GM19025 (cell line): ENCODE measurements around the gene CREB5.

ENCODE experiments used
- ATAC-seq: cut with Tn5 transposase; IDR thresholded peaks from one replicate; pipeline ENCODE4 v1.9.1; 2021; ENCODE audit warnings: mild to moderate bottlenecking, low read depth, moderate library complexity; ENCODE audit not compliant: unreplicated experiment

Gene CREB5

GRCh38 chr7:28697913-28698563 is 285.7 kb downstream of the CREB5 start:
- ATAC-seq, result no peak

GRCh38 chr7:28698840-28699239 is 286.5 kb downstream of the CREB5 start:
- ATAC-seq, result no peak

GRCh38 chr7:28700096-28700495 is 287.8 kb downstream of the CREB5 start:
- no peak for ATAC-seq

- ATAC-seq, result no peak
Observed at GRCh38 chr7:28700790-28701203, 288.5 kb downstream of the CREB5 start.

- no peak for ATAC-seq
Observed at GRCh38 chr7:28701731-28702130, 289.4 kb downstream of the CREB5 start.

GRCh38 chr7:28702171-28702570 is 289.9 kb downstream of the CREB5 start:
- no peak for ATAC-seq

GRCh38 chr7:28703037-28703765 is 290.9 kb downstream of the CREB5 start:
- ATAC-seq, result no peak

GRCh38 chr7:28704706-28705105 is 292.4 kb downstream of the CREB5 start:
- no peak for ATAC-seq

GRCh38 chr7:28705350-28705749 is 293.0 kb downstream of the CREB5 start:
- ATAC-seq, result peak; percentile 98

- ATAC-seq, result no peak
Observed at GRCh38 chr7:28706584-28706983, 294.3 kb downstream of the CREB5 start.

GRCh38 chr7:28707291-28707690 is 295.0 kb downstream of the CREB5 start:
- no peak for ATAC-seq

GRCh38 chr7:28708033-28708951 is 296.0 kb downstream of the CREB5 start:
- ATAC-seq, result no peak

- ATAC-seq, result no peak
Observed at GRCh38 chr7:28709748-28710147, 297.4 kb downstream of the CREB5 start.

GRCh38 chr7:28711114-28711513 is 298.8 kb downstream of the CREB5 start:
- ATAC-seq, result no peak

GRCh38 chr7:28714459-28715120 is 302.3 kb downstream of the CREB5 start:
- ATAC-seq, result no peak

- no peak for ATAC-seq
Observed at GRCh38 chr7:28717445-28718054, 305.2 kb downstream of the CREB5 start.

- ATAC-seq, result no peak
Observed at GRCh38 chr7:28718055-28718481, 305.8 kb downstream of the CREB5 start.

- ATAC-seq, result no peak
Observed at GRCh38 chr7:28718545-28718944, 306.2 kb downstream of the CREB5 start.

GRCh38 chr7:28722684-28723083 is 310.4 kb downstream of the CREB5 start:
- ATAC-seq, result no peak

- ATAC-seq, result no peak
Observed at GRCh38 chr7:28723336-28723735, 311.0 kb downstream of the CREB5 start.
